Muscle layer of duodenum (tissue), 2 donors: Measurements from ENCODE around the gene GABBR2.

Source experiments
- H3K27ac ChIP-seq: one replicate; pipeline ENCODE4 v1.7.0; 2013; ENCODE audit warnings: mild to moderate bottlenecking, low read length
- H3K27me3 ChIP-seq: one replicate; pipeline ENCODE4 v1.7.0; 2013; ENCODE audit warnings: low read depth, mild to moderate bottlenecking, control low read depth, low read length
- H3K36me3 ChIP-seq, 2 donors: one replicate each; pipeline ENCODE4 v1.7.0; 2013; ENCODE audit warnings: low read length in 2 of 2, control low read depth in 1 of 2, mild to moderate bottlenecking in 1 of 2; ENCODE audit not compliant: insufficient read depth in 2 of 2, control insufficient read depth in 1 of 2
- H3K4me1 ChIP-seq, 2 donors: one replicate each; pipeline ENCODE4 v1.7.0; 2013; ENCODE audit warnings: low read length in 2 of 2, mild to moderate bottlenecking in 2 of 2, control low read depth in 1 of 2, moderate library complexity in 1 of 2; ENCODE audit not compliant: insufficient read depth in 2 of 2, control insufficient read depth in 1 of 2
- H3K4me3 ChIP-seq, 2 donors: one replicate each; pipeline ENCODE4 v1.7.0; 2013; ENCODE audit warnings: low read length in 2 of 2, low read depth in 1 of 2, mild to moderate bottlenecking in 1 of 2
- H3K9me3 ChIP-seq, 2 donors: one replicate each; pipeline ENCODE4 v1.7.0; 2013; ENCODE audit warnings: low read length in 2 of 2, control low read depth in 1 of 2, mild to moderate bottlenecking in 1 of 2; ENCODE audit not compliant: control insufficient read depth in 1 of 2
- donor health status: healthy.

The GABBR2 gene

DNA sequence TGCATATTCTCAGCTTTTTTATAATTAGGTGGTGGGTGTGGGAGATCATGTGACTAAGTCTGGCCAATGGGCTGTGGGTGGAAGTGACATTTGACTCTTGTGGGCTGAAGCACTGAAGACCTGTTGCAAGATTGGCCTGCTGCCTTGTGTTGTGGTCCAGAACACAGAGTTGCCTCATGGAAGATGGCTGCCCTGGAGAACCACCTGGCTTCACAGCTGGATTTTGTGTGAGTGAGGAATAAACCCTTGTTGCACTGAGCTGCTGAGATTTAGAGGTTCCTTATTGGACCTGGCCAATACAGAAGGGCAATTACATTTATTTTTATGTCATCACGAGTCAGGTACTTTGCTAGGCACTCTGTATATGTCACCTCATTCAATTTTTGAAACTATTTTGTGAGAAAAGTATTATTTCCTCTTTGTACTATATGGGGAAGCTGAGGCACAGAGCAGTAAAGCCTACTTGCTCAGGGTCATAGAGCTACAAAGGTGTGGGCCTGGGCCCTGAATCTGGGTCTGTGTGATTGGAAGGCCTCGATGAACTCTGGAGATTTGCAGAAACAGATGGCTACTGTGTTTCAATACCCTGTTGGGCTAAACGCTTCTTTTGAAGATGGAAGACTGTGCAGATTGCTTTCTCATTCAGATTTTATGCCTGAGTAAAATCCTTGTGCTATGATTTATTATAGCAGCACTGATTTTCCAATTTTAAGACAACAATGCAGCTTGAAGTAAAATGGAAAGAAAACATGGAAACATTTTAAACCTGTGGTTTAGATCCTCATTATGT is 382.1 kb downstream of the GABBR2 start:
- Histone ChIP-seq H3K36me3 (no peaks in the 10 kb centered on the region), H3K4me3 (no peak overlapping the region), H3K9me3 (no peaks in the 10 kb centered on the region)

DNA sequence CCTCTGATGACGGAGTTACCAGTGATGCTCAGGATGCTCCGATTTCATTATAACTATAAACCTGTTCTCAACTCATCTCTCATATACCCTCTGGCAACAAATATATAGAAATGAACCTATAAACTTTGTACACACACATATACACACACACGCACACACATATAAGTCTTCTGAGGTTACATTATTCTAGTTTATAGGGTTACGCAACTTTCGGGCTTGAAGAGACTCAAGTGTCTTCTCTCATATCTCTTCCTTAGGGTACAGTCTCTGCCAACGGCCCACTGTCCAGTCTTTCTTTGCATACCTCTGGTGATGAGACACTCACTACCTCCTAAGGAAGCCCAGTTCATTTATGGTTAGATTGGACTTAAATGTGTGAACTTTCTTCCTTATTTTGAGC is 383.9 kb downstream of the GABBR2 start:
- Histone ChIP-seq H3K27me3 (no peaks in the 10 kb centered on the region), H3K27ac (no peak overlapping the region), H3K36me3 (no peaks in the 10 kb centered on the region), H3K4me1 (peaks cover 0 to 3% of the 10 kb centered on the region in 2 donors), H3K4me3 (no peak overlapping the region), H3K9me3 (no peaks in the 10 kb centered on the region)

More for the DNA sequence above, 382.1 kb downstream of the GABBR2 start:
- Histone ChIP-seq H3K4me1 (peaks cover under 1 to 3% of the 10 kb centered on the region in 2 donors), H3K27me3 (no peaks in the 10 kb centered on the region), H3K27ac (no peak overlapping the region)

DNA sequence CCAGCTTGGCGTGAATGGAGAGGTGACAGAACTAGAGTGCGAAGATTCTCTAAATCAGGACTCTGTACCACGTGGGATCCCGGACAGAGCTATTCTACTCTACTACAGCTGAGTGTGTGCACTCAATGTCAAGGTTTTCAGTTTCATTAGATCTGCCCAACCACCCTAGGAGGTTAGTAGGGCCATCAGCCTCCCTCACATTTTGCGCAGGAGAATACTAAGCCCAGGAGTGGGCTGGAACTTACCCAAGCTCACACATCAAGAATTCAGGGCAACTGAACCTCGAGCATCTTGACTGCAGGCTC is 385.0 kb downstream of the GABBR2 start:
- Histone ChIP-seq H3K4me1 (peaks cover 0 to 3% of the 10 kb centered on the region in 2 donors), H3K9me3 (no peaks in the 10 kb centered on the region), H3K4me3 (no peak overlapping the region), H3K27ac (no peak overlapping the region), H3K36me3 (no peaks in the 10 kb centered on the region), H3K27me3 (no peaks in the 10 kb centered on the region)

DNA sequence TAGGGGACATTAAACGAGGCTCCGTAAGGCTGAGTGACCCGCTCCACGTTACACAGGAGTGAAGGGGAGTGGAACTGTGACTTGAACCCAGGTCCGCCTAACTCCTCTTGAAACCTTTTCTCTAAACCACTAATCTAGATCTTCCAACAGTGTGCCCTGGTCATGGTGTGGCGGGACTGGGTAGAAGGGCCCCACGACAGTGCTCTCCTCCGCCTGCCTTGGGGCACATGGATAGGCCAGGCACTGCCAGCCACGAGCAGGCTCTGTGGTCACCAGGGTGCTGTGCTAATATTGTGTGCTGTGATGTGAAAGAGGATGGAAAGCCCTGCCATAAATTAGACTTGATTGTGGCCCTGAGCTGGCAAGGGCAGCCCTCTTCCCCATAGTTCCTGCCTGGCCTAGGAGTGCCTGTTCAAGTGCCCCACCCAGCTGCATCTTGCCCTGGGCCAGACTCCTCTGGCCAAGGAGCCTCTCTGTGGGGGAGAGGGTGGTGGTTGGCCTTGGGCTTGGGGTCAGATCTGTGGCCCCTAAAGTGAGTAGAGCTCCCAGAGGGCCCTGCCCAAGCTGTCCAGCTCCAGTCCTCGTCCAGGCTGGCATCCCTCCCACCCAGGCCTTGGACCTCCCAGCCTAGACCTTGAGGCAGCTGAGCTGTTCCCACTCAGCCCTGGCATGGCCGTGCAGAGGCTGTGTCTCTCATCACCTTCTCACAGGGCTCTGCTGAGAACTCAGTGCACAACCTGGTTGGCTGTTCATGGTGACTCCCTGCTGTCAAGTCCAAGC is 385.5 kb downstream of the GABBR2 start:
- Histone ChIP-seq H3K4me3 (no peak overlapping the region), H3K36me3 (no peaks in the 10 kb centered on the region), H3K27ac (no peak overlapping the region), H3K27me3 (no peaks in the 10 kb centered on the region), H3K4me1 (peaks cover 0 to 3% of the 10 kb centered on the region in 2 donors), H3K9me3 (no peaks in the 10 kb centered on the region)

DNA sequence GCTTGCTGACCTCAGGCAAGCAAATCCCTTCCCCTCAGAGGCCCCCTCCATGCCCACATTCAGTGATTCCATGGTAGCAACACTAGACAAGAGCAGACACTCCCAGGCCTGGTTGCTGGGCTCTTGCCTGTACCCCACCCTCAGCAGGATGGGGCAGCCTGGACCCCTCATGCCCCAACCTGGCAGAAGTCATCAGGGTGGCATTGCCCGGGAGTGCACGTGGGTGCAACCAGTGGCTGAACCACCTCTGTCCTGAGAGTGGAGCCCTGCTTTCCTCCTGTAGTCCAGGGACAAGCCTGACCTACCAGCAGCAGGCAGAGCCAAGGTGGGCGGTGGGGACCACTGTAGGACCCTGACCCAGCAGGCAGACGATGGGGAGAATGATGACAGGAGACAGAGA is 387.5 kb downstream of the GABBR2 start:
- Histone ChIP-seq H3K36me3 (no peaks in the 10 kb centered on the region), H3K4me1 (peaks cover 0 to 3% of the 10 kb centered on the region in 2 donors), H3K27ac (no peak overlapping the region), H3K4me3 (no peak overlapping the region), H3K9me3 (no peaks in the 10 kb centered on the region), H3K27me3 (no peaks in the 10 kb centered on the region)

DNA sequence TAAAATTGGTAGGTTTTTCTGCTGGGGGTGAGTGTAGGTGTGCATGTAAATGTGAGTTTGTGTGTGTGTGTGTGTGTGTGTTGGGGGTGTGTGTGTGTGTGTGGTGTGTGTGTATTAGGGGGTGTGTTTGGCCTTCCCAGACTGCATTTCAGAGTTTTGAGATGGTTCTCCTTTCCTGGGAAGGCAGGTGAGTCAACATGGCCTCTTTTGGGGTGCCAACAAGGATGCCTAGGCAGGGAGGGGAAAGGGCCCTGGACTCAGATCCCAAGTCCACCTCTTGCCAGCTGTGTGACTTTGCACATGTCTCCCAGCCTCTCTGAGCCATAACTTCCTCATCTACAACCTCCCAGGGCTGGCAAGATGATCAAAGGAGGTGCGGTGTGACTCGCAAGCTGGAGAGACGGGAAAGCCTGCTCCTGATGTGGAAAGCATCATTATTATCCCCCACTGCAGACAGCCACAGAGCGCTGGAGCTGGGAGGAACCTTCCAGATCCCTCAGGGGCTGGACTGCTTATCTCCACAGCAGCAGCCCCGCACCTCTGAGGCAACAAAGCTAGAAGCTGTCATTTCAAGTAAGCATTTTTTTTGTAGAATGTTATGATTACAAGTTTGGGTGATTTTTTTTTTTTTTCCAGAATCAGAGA is 389.8 kb downstream of the GABBR2 start:
- H3K36me3 ChIP-seq = no peaks in the 10 kb centered on the region
- peaks cover 0 to 3% of the 10 kb centered on the region in 2 donors for H3K4me1 ChIP-seq
- H3K9me3 ChIP-seq = no peaks in the 10 kb centered on the region
- H3K27me3 ChIP-seq = no peaks in the 10 kb centered on the region
- H3K4me3 ChIP-seq = no peak overlapping the region
- no peak overlapping the region for H3K27ac ChIP-seq

DNA sequence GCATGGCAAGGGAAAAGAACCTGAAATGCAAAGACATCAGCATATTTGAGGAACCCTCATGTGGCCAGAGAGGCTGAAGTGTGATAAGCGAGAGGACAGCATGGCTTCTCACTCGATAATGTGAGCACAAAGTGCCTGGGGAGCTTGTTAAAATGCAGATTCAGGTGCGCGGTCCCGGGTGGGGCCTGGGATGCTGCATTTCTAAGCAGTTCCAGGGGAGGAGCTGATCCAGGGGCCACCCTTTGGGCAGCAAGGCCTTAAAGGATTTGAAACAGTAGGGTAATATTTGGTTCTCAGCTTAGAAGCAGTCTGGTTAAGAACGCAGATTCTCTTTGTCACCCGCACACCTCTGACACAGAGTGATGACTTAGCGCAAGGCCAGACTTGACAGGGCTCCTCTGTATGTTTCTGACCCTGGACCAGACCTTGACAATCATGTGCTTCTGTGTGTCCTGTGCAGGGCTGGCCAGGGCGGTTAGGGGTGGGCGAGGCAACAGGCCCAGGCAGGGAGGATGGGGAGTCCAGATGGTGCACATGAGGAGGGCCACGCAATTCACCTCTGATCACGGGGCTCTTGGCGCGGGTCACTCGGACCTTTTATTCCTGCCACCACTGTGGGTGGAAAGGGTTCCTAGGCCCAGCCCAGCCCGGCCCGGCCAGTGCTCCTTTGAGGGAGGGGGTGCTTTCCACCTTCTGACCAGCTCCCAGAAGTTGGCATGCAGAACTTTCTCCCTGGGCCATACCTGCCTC is 390.5 kb downstream of the GABBR2 start:
- no peaks in the 10 kb centered on the region for H3K27me3 ChIP-seq
- no peaks in the 10 kb centered on the region for H3K36me3 ChIP-seq
- no peak overlapping the region for H3K27ac ChIP-seq
- no peak overlapping the region for H3K4me3 ChIP-seq
- no peaks in the 10 kb centered on the region for H3K4me1 ChIP-seq
- H3K9me3 ChIP-seq = no peaks in the 10 kb centered on the region

DNA sequence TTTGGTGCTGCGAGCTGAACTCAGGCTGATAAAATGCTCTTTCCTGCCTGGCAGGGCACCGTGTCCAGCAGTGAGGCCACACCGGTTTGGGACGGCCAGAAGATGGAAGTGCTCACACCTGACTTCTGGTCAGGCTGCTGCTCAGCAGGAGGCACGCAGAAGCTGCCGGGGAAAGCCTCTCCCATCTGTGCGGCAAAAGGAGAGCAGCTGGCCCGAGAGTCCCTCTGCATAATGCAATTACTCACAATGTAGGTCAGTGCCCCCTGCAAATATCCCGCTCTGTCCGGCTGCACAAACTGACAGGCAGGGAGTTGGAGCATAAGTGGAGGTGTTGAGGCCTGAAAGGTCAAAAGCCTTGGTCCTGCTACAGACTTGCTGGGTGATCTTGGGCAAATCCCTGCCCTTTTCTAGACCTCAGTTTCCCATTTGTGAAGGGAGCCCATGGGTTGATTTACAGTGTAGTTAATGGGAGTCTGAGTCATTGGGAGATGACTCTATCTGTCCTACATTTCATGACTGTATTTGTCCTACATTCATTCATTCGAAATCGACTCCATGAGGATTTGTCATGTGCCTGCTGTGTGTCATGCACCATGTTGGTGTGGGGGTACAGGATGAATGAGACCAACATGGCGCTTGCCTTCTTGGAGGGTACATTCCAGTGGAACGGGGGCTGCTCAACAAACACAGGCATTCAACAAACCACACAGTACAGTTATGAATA is 391.4 kb downstream of the GABBR2 start:
- no peaks in the 10 kb centered on the region for H3K9me3 ChIP-seq
- H3K36me3 ChIP-seq = no peaks in the 10 kb centered on the region
- no peak overlapping the region for H3K27ac ChIP-seq
- H3K27me3 ChIP-seq = no peaks in the 10 kb centered on the region
- H3K4me3 ChIP-seq = no peak overlapping the region
- no peaks in the 10 kb centered on the region for H3K4me1 ChIP-seq

DNA sequence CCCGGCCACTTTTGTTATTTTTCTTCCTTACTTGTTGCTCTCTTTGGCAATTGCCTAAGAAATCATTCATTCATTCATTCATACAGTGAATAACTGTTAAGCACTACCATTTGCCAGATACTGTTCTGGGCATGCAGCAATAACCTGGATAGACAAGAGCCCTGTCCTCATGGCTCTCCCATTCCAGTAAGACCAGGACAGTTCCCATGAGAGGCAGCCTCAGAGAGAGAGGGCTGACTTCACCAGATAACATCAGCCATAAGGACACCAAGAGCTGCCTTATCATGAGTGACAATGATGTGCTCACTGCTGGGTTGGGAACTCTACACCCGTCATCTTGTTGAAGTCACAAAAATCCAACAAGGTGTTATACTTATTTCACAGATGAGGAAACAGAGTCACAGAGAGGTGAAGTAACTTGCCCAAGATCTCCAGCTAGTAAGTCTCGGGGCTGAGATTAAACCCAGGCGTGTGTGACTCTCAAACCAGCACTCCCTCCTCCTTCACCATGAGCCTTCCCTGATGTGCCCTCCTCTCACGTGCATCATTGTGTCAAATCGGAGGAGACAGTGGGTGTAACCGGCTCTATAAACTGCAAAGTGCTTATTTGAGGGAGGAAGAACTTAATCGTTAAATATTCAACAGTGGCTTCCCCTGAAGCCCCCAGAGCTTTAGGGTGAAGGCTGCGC is 392.1 kb downstream of the GABBR2 start:
- no peaks in the 10 kb centered on the region for H3K9me3 ChIP-seq
- H3K4me3 ChIP-seq = no peak overlapping the region
- no peak overlapping the region for H3K27ac ChIP-seq
- H3K36me3 ChIP-seq = no peaks in the 10 kb centered on the region
- no peaks in the 10 kb centered on the region for H3K27me3 ChIP-seq
- no peaks in the 10 kb centered on the region for H3K4me1 ChIP-seq

DNA sequence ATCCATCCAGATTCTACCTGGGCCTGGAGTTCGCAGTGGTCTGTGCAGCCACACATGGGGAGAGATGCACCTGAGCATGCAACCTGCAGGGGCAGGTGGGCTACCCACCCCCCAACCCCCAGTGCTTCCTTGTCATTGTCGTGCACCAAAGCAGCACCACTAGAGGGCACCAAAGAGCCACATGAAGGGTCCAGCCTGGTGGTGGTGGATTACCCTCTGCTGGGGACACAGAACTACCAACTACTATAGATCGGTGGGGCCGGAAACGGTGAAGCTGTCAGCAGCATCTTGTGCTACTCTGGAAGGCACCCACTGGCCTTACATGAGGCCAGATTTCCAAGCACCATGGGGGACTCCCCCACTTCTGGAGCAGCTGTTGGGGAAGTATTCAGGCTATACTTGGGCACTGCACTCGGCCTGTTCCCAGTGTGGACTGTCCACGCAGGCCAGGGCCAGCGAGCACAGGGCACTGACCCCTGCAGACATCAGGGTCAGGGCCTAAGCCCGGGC is 393.1 kb downstream of the GABBR2 start:
- Histone ChIP-seq H3K4me1 (no peaks in the 10 kb centered on the region), H3K27ac (no peak overlapping the region), H3K9me3 (no peaks in the 10 kb centered on the region), H3K36me3 (no peaks in the 10 kb centered on the region), H3K27me3 (no peaks in the 10 kb centered on the region), H3K4me3 (no peak overlapping the region)
